PC-9 (cell line): ENCODE results near the gene GNG8.

Experiments used
- EZH2 ChIP-seq: fragments of 200-600 bp; sonication (generic); IDR thresholded peaks from 2 replicates; pipeline ENCODE4 v1.8.0; 2017; ENCODE audit warnings: antibody characterized with exemption, low read depth
- TF ChIP-seq, protein P1 (sequence below): fragments of 200-600 bp; sonication (generic); conservative IDR thresholded peaks from 2 replicates; pipeline ENCODE4 v1.6.1; 2017; ENCODE audit warnings: mixed run types, antibody characterized with exemption, mild to moderate bottlenecking, moderate library complexity

DNA sequence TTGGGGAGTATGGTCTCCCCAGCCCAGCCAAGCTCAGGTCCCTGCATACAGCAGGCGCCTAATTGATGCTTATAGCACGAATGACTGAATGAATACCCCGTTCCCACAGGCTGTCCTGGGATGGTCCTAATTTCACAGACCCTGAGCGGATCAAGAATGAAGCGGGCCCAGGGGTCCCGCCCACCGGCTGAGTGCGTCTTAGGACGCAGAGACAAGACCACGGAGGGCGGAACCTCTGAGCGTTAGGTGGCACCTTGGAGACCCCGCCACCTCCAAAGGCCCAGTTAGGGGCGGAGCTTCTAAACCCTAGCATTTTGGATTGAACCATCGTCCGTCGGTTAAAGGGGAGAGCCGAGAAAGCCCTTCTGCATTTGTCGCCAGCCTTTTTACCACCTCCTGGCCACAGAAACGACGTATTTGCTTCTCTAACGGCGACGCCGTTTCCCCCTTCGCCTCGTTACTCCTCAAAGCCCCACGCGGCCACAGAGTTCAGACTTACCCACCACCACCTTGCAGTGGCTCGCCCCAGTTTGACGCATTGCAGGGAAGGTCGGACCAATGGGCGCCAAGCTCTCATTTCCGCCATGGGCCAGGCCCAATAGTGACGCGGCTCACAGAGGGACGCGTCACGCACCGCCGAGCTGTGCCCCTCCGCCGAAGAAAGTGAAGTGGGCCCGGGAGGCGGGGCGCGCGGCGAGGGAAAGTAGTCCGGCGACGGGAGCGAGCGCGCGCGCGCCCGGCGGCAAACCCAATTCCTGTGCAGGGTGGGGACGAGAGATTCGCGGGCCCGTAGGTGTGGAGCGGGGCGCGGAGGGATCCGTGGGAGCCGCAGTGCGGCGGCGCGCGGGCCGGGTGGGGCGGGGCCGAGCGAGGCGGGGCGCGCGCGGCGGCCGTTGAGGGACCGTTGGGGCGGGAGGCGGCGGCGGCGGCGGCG lies 35.4 kb downstream of the GNG8 start:
- TF ChIP-seq EZH2 = no peak
- TF ChIP-seq, protein P1, sequence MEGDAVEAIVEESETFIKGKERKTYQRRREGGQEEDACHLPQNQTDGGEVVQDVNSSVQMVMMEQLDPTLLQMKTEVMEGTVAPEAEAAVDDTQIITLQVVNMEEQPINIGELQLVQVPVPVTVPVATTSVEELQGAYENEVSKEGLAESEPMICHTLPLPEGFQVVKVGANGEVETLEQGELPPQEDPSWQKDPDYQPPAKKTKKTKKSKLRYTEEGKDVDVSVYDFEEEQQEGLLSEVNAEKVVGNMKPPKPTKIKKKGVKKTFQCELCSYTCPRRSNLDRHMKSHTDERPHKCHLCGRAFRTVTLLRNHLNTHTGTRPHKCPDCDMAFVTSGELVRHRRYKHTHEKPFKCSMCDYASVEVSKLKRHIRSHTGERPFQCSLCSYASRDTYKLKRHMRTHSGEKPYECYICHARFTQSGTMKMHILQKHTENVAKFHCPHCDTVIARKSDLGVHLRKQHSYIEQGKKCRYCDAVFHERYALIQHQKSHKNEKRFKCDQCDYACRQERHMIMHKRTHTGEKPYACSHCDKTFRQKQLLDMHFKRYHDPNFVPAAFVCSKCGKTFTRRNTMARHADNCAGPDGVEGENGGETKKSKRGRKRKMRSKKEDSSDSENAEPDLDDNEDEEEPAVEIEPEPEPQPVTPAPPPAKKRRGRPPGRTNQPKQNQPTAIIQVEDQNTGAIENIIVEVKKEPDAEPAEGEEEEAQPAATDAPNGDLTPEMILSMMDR = no peak
